GM18909 (cell line): ENCODE results near the gene NCL.
A peak's percentile ranks its signal among the peaks of the same experiment; 100 is the strongest.

Experiments
- ATAC-seq: cut with Tn5 transposase; IDR thresholded peaks from one replicate; pipeline ENCODE4 v1.9.1; 2021; ENCODE audit warnings: mild to moderate bottlenecking; ENCODE audit not compliant: unreplicated experiment, poor library complexity

The NCL gene

GRCh38 chr2:231463698-231464575 is at the start of gene NCL:
Gene NCL (minus strand): TSS chr2:231464484. CDS start chr2:231464353, 131 bp downstream.
- ATAC-seq = peak; percentile 91

GRCh38 chr2:231513746-231514224 is 49.5 kb upstream of the NCL start:
- ATAC-seq = no peak

- no peak for ATAC-seq
Measured at GRCh38 chr2:231512222-231512621, 47.9 kb upstream of the NCL start.

- no peak for ATAC-seq
Measured at GRCh38 chr2:231503766-231504165, 39.5 kb upstream of the NCL start.

DNA sequence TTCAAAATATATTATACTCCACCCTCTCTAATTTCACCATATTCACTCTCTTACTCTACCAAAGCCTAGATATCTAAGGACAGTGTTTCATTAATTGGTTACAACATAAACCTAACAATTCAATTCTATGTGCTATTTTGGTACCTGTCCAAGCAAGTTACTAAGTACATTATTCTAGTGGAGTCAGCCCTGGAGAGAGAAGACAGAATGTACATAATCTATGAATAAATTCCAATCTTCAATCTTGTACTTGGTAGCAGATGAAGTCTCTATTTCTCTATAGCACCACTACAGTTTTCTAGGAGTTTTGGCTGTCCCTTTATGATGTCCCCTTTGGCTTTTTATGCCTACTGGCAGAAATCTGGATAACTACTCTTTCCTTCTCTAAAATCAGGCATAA is 38.3 kb upstream of the NCL start:
- no peak for ATAC-seq

- no peak for ATAC-seq
Measured at GRCh38 chr2:231497651-231498050, 33.4 kb upstream of the NCL start.

DNA sequence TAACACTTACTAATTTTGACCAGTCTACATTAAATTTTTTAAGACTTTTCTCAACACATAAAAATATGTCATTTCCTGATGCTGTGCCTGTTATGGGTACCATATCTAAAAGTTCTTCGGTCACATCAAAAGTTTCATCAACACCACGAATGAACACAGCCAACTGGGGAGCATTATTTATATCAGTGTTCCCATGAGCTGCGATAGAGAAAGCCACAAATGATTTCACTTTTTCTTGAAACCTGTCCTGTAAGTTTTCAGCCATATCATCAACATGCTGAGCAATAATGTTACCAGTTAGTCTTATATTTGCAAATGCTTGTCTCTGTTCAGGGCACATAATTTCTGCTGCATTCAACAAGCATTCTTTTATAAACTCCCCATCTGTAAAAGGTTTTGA is 30.4 kb upstream of the NCL start:
- no peak for ATAC-seq

- ATAC-seq = no peak
Measured at GRCh38 chr2:231490801-231491200, 26.5 kb upstream of the NCL start.

- ATAC-seq = no peak
Measured at GRCh38 chr2:231489990-231490389, 25.7 kb upstream of the NCL start.

DNA sequence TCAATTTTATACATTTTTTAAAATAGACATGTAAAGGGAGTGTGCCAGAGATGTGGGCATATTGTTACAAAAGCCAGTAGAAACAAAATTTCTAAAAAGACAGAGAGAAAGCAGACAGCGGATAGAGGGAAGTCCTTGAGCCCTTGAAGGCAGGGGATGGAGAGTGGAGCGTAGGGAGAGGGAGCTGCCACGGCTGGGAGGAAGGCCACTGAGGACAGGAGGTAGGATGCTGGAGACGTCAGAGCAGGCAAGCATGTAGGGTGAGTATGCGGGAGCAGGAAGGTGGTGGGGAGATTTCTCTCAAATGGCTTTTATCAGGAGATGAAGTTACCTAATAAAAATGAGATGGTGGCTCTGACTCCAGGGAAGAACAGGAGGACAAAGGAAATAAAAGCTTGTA is 24.0 kb upstream of the NCL start:
- no peak for ATAC-seq

DNA sequence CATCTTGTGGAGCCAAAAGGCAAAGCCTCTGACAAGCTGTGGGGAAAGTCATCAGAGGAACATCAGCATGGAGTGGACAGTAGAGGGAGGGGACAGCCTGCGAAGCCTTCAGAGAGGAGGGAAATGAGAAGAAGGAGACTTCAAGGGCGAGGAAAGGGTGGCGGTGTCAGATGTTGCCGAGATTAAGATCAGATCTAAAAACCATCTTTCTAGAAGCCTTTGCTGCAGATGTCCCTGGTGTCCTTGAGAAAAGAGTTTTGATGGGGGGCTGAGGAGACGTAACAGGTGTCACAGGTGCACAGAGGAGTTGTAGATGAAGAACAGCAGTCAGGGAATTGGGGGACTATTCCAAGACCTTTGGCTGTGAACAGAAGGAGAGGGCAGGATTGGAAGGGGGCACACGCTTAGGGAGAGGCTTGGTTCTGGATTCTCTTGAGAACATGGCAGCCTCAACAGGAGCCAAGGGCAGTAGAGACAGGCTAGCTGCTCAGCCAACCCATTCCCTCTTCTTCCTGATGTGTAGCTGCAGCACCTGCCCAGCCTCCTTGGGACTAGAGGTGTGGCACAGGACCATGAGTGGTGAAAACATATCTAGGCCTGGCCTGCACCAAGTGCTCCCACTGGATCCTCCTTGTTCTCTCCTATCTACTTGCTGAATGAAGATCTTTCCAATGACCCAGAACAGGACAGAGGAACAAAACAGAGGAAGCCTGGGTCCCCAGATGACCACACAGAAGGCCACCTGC is 22.7 kb upstream of the NCL start:
- no peak for ATAC-seq

DNA sequence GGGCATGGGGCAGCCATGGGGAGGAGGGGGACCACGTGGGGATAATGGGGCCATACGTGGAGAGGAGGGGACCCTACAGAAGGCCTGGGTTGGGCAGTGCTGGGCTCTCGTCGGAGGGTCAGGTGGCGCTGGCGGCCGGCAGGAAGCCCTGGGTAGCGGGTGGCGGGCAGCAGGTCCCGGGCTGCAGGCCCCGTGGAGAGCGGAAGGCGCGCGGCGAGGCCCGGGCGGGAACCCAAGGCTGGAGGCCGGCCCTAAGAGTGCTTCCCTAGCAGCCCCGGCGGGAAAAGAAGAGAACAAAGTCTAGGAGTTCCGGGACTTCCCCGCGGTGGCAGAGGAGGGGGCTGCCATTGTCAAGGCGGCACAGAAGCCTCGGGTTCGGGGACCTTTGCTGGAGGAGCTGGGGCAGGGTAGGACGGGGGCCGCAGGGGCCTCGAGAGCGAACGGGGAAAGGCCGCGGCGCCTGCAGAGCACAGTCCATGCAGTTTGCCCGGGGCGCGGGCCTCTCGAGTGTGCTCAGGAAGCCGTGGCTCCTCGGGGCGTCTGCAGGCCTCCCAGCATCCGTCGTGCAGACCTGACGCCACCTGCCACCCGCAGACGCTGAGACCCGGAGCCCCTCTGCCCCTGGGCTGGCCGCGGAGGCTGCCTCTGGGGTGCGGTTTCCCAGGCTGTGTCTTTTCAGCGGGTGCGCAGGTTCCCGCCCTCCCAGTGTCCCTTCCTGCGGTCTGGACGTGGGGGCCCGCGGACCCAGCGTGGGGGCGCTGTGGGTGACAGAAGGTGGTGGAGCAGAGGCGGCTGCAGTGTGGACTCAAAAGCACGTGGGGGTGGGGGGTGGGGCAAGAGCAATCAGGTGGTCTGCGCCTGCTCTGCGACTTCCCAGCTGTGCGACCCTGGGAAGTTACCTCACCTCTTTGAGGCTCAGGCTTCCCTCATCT is 19.4 kb upstream of the NCL start:
- ATAC-seq = no peak

GRCh38 chr2:231482806-231483391 is 18.6 kb upstream of the NCL start:
- ATAC-seq = peak; percentile 72

- ATAC-seq = no peak
Measured at GRCh38 chr2:231480781-231481180, 16.5 kb upstream of the NCL start.

- no peak for ATAC-seq
Measured at GRCh38 chr2:231479455-231479854, 15.2 kb upstream of the NCL start.

DNA sequence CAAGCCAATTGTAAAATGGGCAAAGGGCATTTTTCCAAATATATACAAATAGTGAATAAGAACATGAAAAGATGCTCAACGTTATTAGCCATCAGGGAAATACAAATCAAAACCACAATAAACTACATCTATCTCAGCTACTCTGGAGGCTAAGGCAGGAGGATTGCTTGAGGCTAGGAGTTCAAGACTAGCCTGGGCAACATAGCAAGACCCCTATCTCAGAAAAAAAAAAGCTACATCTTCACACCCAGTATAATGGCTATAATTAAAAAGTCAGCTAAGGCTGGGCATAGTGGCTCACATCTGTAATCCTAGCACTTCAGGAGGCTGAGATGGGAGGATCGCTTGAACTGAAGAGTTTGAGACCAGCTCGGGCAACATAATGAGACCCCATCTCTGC is 12.6 kb upstream of the NCL start:
- no peak for ATAC-seq

DNA sequence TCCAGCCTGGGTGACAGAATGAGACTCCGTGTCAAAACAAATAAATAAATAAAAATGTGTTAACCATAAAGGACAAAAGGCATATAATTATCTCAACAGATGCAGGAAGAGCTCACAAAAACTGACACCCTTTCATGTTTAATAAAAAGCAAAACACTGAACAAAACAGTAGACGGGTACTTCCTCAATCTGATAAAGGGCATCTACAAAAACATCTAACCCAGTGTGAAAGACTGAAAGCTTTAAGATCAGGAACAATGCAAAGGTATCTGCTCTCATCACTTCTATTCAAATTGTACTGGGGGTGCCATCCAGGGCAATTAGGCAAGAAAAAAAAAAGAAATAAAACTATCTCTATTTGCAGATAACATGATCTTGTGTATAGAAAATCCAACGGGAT is 11.7 kb upstream of the NCL start:
- no peak for ATAC-seq

DNA sequence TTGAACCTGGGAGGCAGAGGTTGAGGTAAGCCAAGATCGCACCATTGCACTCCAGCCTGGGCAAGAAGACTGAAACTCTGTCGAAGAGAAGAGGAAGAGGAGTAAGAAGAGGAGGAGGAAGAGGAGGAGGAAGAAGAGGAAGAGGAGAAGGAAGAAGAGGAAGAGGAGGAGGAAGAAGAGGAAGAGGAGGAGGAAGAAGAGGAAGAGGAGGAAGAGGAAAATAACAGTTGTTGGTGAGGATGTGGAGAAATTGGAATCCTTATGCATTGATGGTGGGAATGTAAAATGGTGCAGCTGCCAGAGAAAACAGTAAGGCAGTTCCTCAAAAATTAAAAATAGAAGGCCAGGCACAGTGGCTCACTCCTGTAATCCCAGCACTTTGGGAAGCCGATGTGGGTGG is 8.5 kb upstream of the NCL start:
- ATAC-seq = no peak

DNA sequence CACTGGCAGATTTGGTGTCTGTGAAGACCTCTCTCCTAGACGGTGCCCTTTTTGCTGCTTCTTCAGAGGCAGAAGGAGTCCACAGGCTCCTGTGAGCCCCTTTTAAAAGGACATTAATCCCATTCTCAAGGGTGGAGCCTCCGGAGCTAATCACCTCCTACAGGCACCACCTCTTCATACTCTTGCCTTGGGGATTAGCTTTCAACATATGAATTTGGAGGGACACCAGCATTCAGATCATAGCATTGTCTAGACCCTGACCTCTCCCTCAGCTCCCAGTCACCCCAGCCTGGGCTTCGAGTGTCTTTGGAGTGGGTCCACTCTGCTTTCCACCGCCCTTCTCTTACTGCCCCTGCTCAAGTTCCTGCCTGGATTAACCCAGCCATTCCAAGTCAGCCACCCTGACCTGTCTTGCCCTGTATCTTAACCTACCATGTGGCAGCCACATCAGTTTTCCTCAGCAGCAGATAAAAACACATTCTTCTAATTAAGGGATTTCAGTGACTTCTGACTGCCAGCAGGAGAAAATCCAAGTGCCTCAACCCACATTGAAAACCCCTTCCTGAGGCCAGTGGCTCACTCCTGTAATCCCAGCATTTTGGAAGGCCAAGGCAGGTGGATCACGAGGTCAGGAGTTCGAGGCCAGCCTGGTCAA is 6.1 kb upstream of the NCL start:
- ATAC-seq = no peak

DNA sequence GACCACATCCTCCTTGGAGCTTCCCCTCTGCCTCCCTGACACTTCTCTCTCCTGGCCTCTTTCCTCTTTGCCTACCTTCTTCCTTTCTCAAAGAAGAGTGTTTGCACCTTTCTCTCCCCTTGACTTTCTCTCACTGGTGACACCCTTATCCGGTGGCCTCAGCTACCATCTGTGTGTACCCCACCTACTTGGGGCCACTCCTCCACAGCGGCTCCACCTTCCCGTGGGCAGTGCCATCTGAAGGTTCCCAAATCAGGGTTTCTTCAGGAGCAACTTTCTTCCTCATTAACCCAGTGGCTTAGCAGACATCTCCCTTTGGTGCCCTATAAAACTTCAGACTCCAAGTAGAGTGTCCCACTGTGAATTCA is 5.3 kb upstream of the NCL start:
- no peak for ATAC-seq
